ENCODE results near the gene LRRC1.

- TF ChIP-seq EZH2 (IDR thresholded peaks at IDR 0.05) (no peak), POLR2AphosphoS5 (IDR thresholded peaks at IDR 0.05; ENCODE audit: borderline replicate concordance, low read depth, low read length) (no peak)
These were observed 139.2 kb downstream of the LRRC1 start for GRCh38 chr6:53934023-53934422.

Measured in SK-N-MC (cell line).